Sigmoid colon (tissue), 4 donors: ENCODE data around the gene OR2T1.
"Not testable (repeated sequence)": the region's sequence is repeated elsewhere in the genome, so short reads cannot be mapped to it uniquely, and the experiment has no call there.

ENCODE experiments used
- CTCF ChIP-seq, 4 experiments: fragments of 450-650 bp in 3 of 4; fragments of 200-600 bp in 1 of 4; IDR thresholded peaks; one replicate each; pipeline ENCODE4 v1.5.1; 2016 to 2019; ENCODE audit warnings: antibody characterized with exemption in 4 of 4, mild to moderate bottlenecking in 3 of 4, moderate library complexity in 2 of 4
- POLR2A ChIP-seq, 2 donors: fragments of 450-650 bp; IDR thresholded peaks; one replicate each; pipeline ENCODE4 v1.6.1; 2016; ENCODE audit warnings: antibody characterized with exemption in 2 of 2, mild to moderate bottlenecking in 2 of 2, moderate library complexity in 2 of 2
- POLR2AphosphoS5 ChIP-seq, 4 donors: sonication (generic); formaldehyde crosslinking; IDR thresholded peaks; one replicate each; pipeline ENCODE4 v1.6.1; 2017; ENCODE audit warnings: antibody characterized with exemption in 4 of 4

GRCh38 chr1:248448409-248449074, 45.7 kb downstream of the OR2T1 start:
- TF ChIP-seq CTCF, POLR2AphosphoS5, POLR2A (IDR thresholded peaks at IDR 0.05): not testable (repeated sequence)
